Nephron progenitor cell (in vitro differentiated cells): ENCODE measurements around the gene NRL.
A peak's percentile ranks its signal among the peaks of the same experiment; 100 is the strongest.
"Not testable (repeated sequence)": the region's sequence is repeated elsewhere in the genome, so short reads cannot be mapped to it uniquely, and the experiment has no call there.

Experiments
- DNase-seq: peaks from one replicate; pipeline ENCODE4 v3.0.0; 2021
- H3K27ac Mint-ChIP-seq: 2 replicates; pipeline ENCODE4 v1.8.0; 2021; ENCODE audit warnings: mild to moderate bottlenecking, moderate library complexity, mixed read lengths
- H3K27me3 Mint-ChIP-seq: 2 replicates; pipeline ENCODE4 v1.8.0; 2021; ENCODE audit warnings: mild to moderate bottlenecking, low read depth, mixed read lengths; ENCODE audit not compliant: poor library complexity
- H3K36me3 Mint-ChIP-seq: 2 replicates; pipeline ENCODE4 v1.8.0; 2021; ENCODE audit warnings: low read depth, mixed read lengths
- H3K4me1 Mint-ChIP-seq: 2 replicates; pipeline ENCODE4 v1.8.0; 2021; ENCODE audit warnings: mixed read lengths
- H3K4me3 Mint-ChIP-seq: 2 replicates; pipeline ENCODE4 v1.8.0; 2021; ENCODE audit warnings: mild to moderate bottlenecking, moderate library complexity, mixed read lengths
- H3K9me3 Mint-ChIP-seq: 2 replicates; pipeline ENCODE4 v1.8.0; 2021; ENCODE audit warnings: mild to moderate bottlenecking, moderate library complexity, mixed read lengths
- CTCF ChIP-seq: fragments of 200-600 bp; sonication (generic); IDR thresholded peaks from 2 replicates; pipeline ENCODE4 v1.5.0; 2021; ENCODE audit warnings: antibody characterized with exemption

Gene NRL

GRCh38 chr14:24042746-24043145, 72.0 kb downstream of the NRL start:
- no peak overlapping the region for H3K27ac Mint-ChIP-seq
- no peak for DNase-seq
- H3K4me3 Mint-ChIP-seq: no peak overlapping the region
- H3K4me1 Mint-ChIP-seq: no peaks in the 10 kb centered on the region
- TF ChIP-seq CTCF: no peak
- no peaks in the 10 kb centered on the region for H3K36me3 Mint-ChIP-seq
- H3K27me3 Mint-ChIP-seq: peaks cover 28% of the 10 kb centered on the region
- H3K9me3 Mint-ChIP-seq: no peaks in the 10 kb centered on the region

GRCh38 chr14:24040692-24041091, 74.1 kb downstream of the NRL start:
- Mint-ChIP-seq H3K27ac (no peak overlapping the region), H3K4me3 (no peak overlapping the region), H3K36me3 (no peaks in the 10 kb centered on the region), H3K4me1 (peaks cover 8% of the 10 kb centered on the region), H3K9me3 (no peaks in the 10 kb centered on the region), H3K27me3 (peaks cover 21% of the 10 kb centered on the region)
- no peak for TF ChIP-seq CTCF
- no peak for DNase-seq

GRCh38 chr14:24038686-24039085, 76.1 kb downstream of the NRL start:
- H3K27me3 Mint-ChIP-seq: peaks cover 18% of the 10 kb centered on the region
- DNase-seq: no peak
- H3K4me1 Mint-ChIP-seq: peaks cover 8% of the 10 kb centered on the region
- H3K27ac Mint-ChIP-seq: no peak overlapping the region
- no peak overlapping the region for H3K4me3 Mint-ChIP-seq
- H3K9me3 Mint-ChIP-seq: peaks cover 4% of the 10 kb centered on the region
- H3K36me3 Mint-ChIP-seq: no peaks in the 10 kb centered on the region
- TF ChIP-seq CTCF: no peak

GRCh38 chr14:24037658-24038037, 77.1 kb downstream of the NRL start:
- H3K27ac Mint-ChIP-seq: no peak overlapping the region
- no peak for DNase-seq
- no peak overlapping the region for H3K4me3 Mint-ChIP-seq
- TF ChIP-seq CTCF: no peak
- peaks cover 11% of the 10 kb centered on the region for H3K9me3 Mint-ChIP-seq
- peaks cover 8% of the 10 kb centered on the region for H3K4me1 Mint-ChIP-seq
- H3K36me3 Mint-ChIP-seq: no peaks in the 10 kb centered on the region
- H3K27me3 Mint-ChIP-seq: peaks cover 16% of the 10 kb centered on the region

- not testable (repeated sequence) for DNase-seq, H3K4me1 Mint-ChIP-seq, H3K36me3 Mint-ChIP-seq
- Mint-ChIP-seq H3K9me3 (peaks cover 16% of the 10 kb centered on the region), H3K27ac (peak overlapping the region; percentile 88), H3K4me3 (peak overlapping the region; percentile 94), H3K27me3 (peaks cover 16% of the 10 kb centered on the region)
Measured at GRCh38 chr14:24036963-24037657, 77.6 kb downstream of the NRL start.

- Mint-ChIP-seq H3K27ac (peak overlapping the region; percentile 88), H3K36me3 (no peaks in the 10 kb centered on the region), H3K9me3 (peaks cover 24% of the 10 kb centered on the region), H3K4me3 (peak overlapping the region; percentile 94), H3K4me1 (peaks cover 8% of the 10 kb centered on the region), H3K27me3 (peaks cover 13% of the 10 kb centered on the region)
- DNase-seq: peak; percentile 82
- peak; percentile 64 for TF ChIP-seq CTCF
Measured at GRCh38 chr14:24036169-24036962, 78.4 kb downstream of the NRL start.

- H3K27me3 Mint-ChIP-seq: peaks cover 10% of the 10 kb centered on the region
- H3K4me1 Mint-ChIP-seq, H3K36me3 Mint-ChIP-seq, DNase-seq, H3K27ac Mint-ChIP-seq: not testable (repeated sequence)
- H3K9me3 Mint-ChIP-seq: peaks cover 30% of the 10 kb centered on the region
- H3K4me3 Mint-ChIP-seq: peak overlapping the region; percentile 94
Measured at GRCh38 chr14:24035769-24036168, 79.0 kb downstream of the NRL start.
